ENCODE results near the gene ATAD1.
"Not testable (repeated sequence)": the region's sequence is repeated elsewhere in the genome, so short reads cannot be mapped to it uniquely, and the experiment has no call there.

Gene ATAD1

DNA sequence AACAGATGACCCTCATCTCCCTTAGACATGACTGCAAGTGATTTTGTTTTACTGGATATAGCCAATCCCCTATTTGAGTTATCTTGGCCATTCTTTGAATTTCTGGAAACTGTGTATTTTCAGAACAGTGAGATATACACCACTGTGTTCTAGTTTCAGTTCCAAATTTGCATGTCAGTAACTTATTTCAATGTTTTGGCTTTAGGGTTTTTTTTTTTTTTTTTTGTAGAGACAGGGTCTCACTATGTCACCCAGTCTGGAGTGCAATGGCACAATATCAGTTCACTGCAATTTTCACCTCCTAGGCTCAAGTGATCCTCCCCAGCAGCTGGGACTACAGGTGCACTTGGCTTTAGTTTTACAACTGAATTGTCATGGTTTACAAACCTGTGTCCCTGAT is 67.2 kb downstream of the ATAD1 start:
- Histone ChIP-seq H3K9me3 (no peaks in the 10 kb centered on the region), H3K4me3 (no peak overlapping the region), H3K27me3 (no peaks in the 10 kb centered on the region), H3K27ac (no peak overlapping the region), H3K4me1 (no peaks in the 10 kb centered on the region), H3K36me3 (peaks cover 0 to 21% (median 17%) of the 10 kb centered on the region in 3 donors)
- TF ChIP-seq, protein P1, sequence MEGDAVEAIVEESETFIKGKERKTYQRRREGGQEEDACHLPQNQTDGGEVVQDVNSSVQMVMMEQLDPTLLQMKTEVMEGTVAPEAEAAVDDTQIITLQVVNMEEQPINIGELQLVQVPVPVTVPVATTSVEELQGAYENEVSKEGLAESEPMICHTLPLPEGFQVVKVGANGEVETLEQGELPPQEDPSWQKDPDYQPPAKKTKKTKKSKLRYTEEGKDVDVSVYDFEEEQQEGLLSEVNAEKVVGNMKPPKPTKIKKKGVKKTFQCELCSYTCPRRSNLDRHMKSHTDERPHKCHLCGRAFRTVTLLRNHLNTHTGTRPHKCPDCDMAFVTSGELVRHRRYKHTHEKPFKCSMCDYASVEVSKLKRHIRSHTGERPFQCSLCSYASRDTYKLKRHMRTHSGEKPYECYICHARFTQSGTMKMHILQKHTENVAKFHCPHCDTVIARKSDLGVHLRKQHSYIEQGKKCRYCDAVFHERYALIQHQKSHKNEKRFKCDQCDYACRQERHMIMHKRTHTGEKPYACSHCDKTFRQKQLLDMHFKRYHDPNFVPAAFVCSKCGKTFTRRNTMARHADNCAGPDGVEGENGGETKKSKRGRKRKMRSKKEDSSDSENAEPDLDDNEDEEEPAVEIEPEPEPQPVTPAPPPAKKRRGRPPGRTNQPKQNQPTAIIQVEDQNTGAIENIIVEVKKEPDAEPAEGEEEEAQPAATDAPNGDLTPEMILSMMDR (IDR thresholded peaks at IDR 0.05): no peak
- intact Hi-C loops (cut with DNase I; ENCODE audit: low total_unique reads): no loop called here
- DNase-seq: no peak

DNA sequence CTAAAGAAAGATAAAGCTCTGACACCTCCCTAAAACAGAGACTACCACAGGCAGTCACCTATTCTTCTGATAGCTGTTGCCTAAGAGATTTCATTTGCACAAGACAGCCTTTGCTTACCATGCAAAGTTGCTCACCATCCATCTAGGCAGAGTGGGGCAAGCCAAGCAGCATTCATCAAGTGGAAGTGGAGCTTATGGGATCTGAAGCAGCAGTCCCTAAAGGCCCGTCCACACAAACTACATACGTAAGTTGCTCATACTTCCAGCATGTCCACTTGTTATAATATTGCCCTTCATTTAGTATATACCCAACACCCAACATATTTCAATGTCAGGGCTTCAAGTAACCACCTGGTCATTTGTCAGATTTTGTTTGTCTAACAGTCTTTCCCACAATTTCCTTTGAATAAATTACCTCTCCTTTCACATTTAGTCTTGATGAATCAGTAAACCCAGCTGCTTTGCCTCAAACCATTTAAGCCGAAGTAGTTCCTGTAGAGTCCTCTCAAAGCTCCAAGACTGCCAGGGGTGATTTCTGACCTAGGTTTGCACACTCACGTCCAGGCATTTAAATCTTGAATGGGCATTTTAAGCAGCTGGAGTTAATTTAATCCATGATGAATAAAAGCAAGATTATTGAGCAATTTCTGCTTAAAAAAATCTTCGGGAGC is 67.9 kb downstream of the ATAD1 start:
- Histone ChIP-seq H3K4me1 (no peaks in the 10 kb centered on the region), H3K9me3 (no peaks in the 10 kb centered on the region), H3K27ac (no peak overlapping the region), H3K36me3 (peaks cover 6 to 18% (median 15%) of the 10 kb centered on the region in 3 donors), H3K27me3 (no peaks in the 10 kb centered on the region), H3K4me3 (no peak overlapping the region)
- TF ChIP-seq, protein P1 (IDR thresholded peaks at IDR 0.05): no peak
- no peak for DNase-seq
- intact Hi-C loops (cut with DNase I; ENCODE audit: low total_unique reads): no loop called here

DNA sequence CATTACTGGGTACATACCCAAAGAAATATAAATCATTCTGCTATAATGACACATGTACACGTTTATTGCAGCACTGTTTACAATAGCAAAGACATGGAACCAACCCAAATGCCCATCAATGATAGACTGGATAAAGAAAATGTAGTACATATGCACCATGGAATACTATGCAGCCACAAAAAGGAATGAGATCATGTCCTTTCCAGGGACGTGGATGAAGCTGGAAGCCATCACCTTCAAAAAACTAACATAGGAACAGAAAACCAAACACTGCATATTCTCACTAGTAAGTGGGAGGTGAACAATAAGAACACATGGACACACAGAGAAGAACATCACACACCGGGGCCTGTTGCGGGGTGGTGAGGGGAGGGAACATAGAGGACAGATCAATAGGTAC is 69.8 kb downstream of the ATAD1 start:
- intact Hi-C loops (cut with DNase I; ENCODE audit: low total_unique reads); H3K9me3 ChIP-seq; H3K4me3 ChIP-seq; H3K27ac ChIP-seq; H3K27me3 ChIP-seq; H3K4me1 ChIP-seq; DNase-seq: not testable (repeated sequence)
- peaks cover 0 to 15% (median 15%) of the 10 kb centered on the region in 3 donors for H3K36me3 ChIP-seq

DNA sequence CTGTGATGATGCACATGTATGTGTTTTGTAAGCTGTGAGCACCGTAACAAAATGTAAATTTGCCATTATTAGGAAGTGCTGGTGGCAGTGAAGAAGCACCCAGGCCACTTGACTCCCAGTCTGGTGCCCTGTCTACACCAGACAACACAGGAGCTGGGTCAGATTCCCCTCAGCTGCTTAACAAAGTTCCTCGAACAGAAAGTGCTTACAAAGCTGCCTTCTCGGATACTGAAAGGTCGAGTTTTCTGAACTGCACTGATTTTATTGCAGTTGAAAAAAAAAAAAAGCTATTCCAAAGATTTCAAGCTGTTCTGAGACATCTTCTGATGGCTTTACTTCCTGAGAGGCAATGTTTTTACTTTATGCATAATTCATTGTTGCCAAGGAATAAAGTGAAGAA is 71.1 kb downstream of the ATAD1 start:
- DNase-seq: no peak
- Histone ChIP-seq H3K4me1 (no peaks in the 10 kb centered on the region), H3K4me3 (no peak overlapping the region), H3K36me3 (peaks cover 0 to 16% (median 15%) of the 10 kb centered on the region in 3 donors), H3K9me3 (no peaks in the 10 kb centered on the region), H3K27me3 (no peaks in the 10 kb centered on the region), H3K27ac (no peak overlapping the region)
- intact Hi-C loops (cut with DNase I; ENCODE audit: low total_unique reads): no loop called here
- TF ChIP-seq, protein P1 (IDR thresholded peaks at IDR 0.05): no peak

DNA sequence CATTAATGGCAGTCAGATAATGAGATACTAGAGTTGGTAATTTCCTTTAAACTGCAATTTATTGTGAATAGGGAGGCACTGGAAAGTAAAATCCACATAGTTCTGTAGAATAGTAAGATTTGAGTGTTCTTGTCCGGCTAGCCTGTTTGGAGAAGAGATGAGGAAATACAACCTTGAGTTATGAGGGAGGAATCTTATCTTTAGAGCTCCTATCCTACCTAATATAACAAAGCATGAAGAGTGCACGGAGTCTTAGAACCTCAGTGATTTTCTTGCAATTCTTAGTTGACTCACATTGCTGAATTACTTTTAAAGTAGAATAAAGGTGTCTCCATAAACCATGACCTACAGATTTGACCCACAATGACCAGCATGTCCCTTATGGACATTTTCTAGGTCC is 73.4 kb downstream of the ATAD1 start:
- peaks cover 0 to 4% (median 0%) of the 10 kb centered on the region in 4 donors for H3K4me1 ChIP-seq
- TF ChIP-seq, protein P1 (IDR thresholded peaks at IDR 0.05): no peak

DNA sequence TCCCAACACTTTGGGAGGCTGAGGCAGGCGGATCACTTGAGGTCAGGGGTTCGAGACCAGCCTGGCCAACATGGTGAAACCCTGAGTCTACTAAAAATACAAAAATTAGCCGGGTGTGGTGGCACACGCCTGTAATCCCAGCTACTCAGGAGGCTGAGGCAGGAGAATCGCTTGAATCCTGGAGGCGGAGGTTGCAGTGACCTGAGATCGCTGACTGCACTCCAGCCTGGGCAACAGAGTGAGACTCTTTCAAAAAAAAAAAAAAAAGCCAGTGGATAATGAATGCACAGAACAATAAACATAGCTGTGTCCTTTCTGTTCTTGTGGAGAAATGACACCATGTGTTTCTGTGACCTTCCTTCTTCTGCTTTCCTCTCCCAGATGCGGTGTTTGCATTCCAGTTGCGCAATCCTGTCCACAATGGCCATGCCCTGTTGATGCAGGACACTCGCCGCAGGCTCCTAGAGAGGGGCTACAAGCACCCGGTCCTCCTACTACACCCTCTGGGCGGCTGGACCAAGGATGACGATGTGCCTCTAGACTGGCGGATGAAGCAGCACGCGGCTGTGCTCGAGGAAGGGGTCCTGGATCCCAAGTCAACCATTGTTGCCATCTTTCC is 74.9 kb downstream of the ATAD1 start:
- H3K27me3 ChIP-seq; intact Hi-C loops (cut with DNase I; ENCODE audit: low total_unique reads): not testable (repeated sequence)

More for the DNA sequence above, 73.4 kb downstream of the ATAD1 start:
- Histone ChIP-seq H3K9me3 (no peaks in the 10 kb centered on the region), H3K36me3 (peaks cover 0 to 16% (median 15%) of the 10 kb centered on the region in 3 donors), H3K27me3 (no peaks in the 10 kb centered on the region), H3K4me3 (no peak overlapping the region), H3K27ac (no peak overlapping the region)
- intact Hi-C loops (cut with DNase I; ENCODE audit: low total_unique reads): no loop called here
- DNase-seq: no peak

More for the DNA sequence above, 74.9 kb downstream of the ATAD1 start:
- H3K4me1 ChIP-seq, H3K27ac ChIP-seq, H3K4me3 ChIP-seq, H3K9me3 ChIP-seq: not testable (repeated sequence)
- peaks cover 0 to 16% (median 15%) of the 10 kb centered on the region in 3 donors for H3K36me3 ChIP-seq
- DNase-seq: peak in 1 of 2 donors; percentile 25

Measured in tibial artery (tissue), 4 donors.